ENCODE data around the gene PXT1.

PXT1 gene

GRCh38 chr6:36387440-36388303, 55.0 kb downstream of the PXT1 start, which contains the start of gene ETV7:
Gene ETV7, minus strand, starts transcription at chr6:36387669. Its CDS starts 128 bp downstream, at chr6:36387541.
- DNase-seq = no peak

GRCh38 chr6:36386495-36387439, 55.9 kb downstream of the PXT1 start:
- DNase-seq = peak; percentile 22

- DNase-seq = no peak
Measured at GRCh38 chr6:36384095-36384494, 58.6 kb downstream of the PXT1 start.

- DNase-seq = no peak
Measured at GRCh38 chr6:36383606-36384005, 59.0 kb downstream of the PXT1 start.

- no peak for DNase-seq
Measured at GRCh38 chr6:36382976-36383375, 59.7 kb downstream of the PXT1 start.

GRCh38 chr6:36381502-36382389, 60.9 kb downstream of the PXT1 start:
- no peak for DNase-seq

- no peak for DNase-seq
Measured at GRCh38 chr6:36380166-36380565, 62.5 kb downstream of the PXT1 start.

GRCh38 chr6:36378936-36379335, 63.7 kb downstream of the PXT1 start:
- DNase-seq = no peak

GRCh38 chr6:36378243-36378920, 64.3 kb downstream of the PXT1 start:
- no peak for DNase-seq

- no peak for DNase-seq
Measured at GRCh38 chr6:36377594-36377993, 65.1 kb downstream of the PXT1 start.

GRCh38 chr6:36376742-36377141, 65.9 kb downstream of the PXT1 start:
- no peak for DNase-seq

GRCh38 chr6:36376183-36376582, 66.5 kb downstream of the PXT1 start:
- no peak for DNase-seq

GRCh38 chr6:36375644-36376155, 67.0 kb downstream of the PXT1 start:
- no peak for DNase-seq

GRCh38 chr6:36374972-36375371, 67.7 kb downstream of the PXT1 start:
- DNase-seq = no peak

GRCh38 chr6:36374194-36374593, 68.5 kb downstream of the PXT1 start:
- no peak for DNase-seq

- DNase-seq = peak; percentile 65
Measured at GRCh38 chr6:36373368-36374019, 69.2 kb downstream of the PXT1 start.

GRCh38 chr6:36372088-36372487, 70.6 kb downstream of the PXT1 start:
- DNase-seq = no peak

GRCh38 chr6:36371211-36371610, 71.4 kb downstream of the PXT1 start:
- DNase-seq = no peak

- DNase-seq = no peak
Measured at GRCh38 chr6:36370638-36371037, 72.0 kb downstream of the PXT1 start.

- peak; percentile 95 for DNase-seq
Measured at GRCh38 chr6:36368921-36369865, 73.5 kb downstream of the PXT1 start.

Measured in NCI-H2171 treated with DMSO at 0.1 percent for 48 hours (cell line).